Activated CD4-positive, CD25-positive, alpha-beta regulatory T cell treated with anti-CD3 and anti-CD28 coated beads, Interleukin-2, amount 50 U/mL, for 72 hours (primary cell): Measurements from ENCODE around the gene VWA1.

Experiments
- DNase-seq: peaks from one replicate; pipeline ENCODE4 v3.0.0; 2021

The VWA1 gene

GRCh38 chr1:1489231-1489630 lies 53.7 kb downstream of the VWA1 start:
- no peak for DNase-seq

GRCh38 chr1:1489861-1490260 lies 54.4 kb downstream of the VWA1 start:
- DNase-seq, result no peak

- no peak for DNase-seq
Observed at GRCh38 chr1:1490633-1491230, 55.2 kb downstream of the VWA1 start.

GRCh38 chr1:1491601-1492000 lies 56.1 kb downstream of the VWA1 start:
- no peak for DNase-seq
